GM19328 (cell line): ENCODE measurements around the gene ZNF831.

Source experiments
- ATAC-seq: cut with Tn5 transposase; IDR thresholded peaks from one replicate; pipeline ENCODE4 v1.9.1; 2021; ENCODE audit warnings: mild to moderate bottlenecking, moderate library complexity; ENCODE audit not compliant: unreplicated experiment

ZNF831 gene

DNA sequence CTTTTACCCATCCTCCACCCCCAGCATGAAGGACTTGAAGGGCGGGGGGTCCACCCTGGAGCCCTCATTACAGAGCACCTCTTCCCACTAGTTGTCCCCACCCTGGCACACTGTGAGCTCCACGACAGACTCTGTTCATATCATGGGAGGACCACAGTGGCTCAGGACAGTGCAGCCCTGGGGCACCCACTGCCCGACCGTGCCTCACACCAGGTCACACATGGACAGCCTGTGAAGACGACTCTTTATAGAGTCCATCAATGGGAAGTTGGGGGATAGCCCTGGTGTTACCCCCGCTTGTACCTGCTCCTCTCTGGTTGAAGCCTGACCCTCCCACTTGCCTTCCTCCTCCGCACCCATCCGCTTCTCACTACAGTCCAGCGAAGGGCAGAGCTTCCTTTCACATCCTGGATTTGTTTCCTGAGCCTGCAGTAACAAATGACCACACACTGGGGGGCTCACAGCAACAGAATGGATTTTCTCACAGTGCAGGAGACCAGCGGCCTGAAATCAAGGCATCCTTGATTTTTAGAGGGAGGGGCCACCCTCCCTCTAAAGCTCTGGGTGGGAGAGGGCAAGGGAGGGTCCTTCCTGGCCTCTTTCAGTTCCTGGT is 15.5 kb downstream of the ZNF831 start:
- no peak for ATAC-seq

DNA sequence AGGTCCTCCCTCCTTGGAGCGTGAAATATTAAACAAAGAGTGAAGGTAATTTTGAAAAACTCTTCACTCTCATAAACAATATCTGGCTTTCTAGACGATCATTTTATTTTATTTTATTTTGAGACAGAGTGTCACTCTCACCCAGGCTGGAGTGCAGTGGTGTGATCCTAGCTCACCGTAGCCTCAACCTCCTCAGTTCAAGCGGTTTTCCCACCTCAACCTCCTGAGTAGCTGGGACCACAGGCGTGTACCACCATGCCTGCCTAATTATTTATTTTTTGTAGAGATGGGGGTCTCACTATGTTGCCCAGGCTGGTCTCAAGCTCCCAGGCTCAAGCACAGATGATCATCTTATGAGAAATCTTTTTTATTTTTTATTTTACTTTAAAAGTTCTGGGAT is 16.4 kb downstream of the ZNF831 start:
- no peak for ATAC-seq

DNA sequence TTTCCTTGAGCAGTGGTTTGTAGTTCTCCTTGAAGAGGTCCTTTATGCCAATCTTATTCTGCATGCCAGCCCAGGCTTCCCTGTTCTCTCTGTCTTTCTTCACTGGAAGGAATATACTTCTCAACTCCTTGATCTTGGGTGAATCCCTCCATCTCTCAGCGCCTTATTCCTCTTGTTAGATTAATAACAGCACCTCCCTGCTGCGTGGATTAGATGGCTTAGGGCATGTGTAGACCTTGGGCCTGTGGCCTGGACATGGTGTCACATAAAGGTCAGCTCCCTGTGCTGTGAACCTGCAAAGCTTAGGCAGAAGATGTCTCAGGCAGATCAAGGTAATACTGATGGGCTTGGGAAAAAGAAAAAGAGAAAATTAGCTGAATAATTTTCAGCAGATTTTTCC is 18.3 kb downstream of the ZNF831 start:
- no peak for ATAC-seq

DNA sequence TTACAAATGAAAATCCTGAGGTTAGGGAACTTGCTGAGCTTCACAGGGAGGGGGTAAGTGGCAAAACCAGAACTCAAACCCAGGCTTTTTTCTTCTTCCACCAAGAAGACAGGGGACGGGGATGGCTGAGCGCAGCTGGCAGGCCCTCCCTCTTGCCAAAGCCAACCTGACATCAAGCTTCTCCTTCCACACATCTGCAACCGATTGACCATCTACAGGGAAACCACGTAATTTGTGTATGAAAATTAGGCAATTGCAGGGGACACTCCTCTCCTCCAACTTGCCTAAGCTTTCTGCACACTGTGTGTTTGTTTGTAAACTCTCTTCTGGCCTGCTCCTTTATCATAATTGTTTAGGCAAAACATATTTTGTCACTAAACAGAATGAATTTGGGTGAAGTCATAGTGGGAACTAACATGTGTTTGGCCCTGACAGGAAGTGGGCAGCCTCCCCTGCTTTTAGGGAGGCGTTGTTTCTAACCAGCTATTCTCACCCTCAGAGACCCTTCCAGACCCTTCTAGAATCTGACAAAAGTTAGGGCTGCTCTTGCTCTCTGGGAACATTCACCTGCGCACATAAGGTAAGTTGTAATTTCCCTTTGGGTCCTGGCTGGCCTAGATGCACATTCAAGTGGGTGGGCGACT is 18.9 kb downstream of the ZNF831 start:
- ATAC-seq = no peak

DNA sequence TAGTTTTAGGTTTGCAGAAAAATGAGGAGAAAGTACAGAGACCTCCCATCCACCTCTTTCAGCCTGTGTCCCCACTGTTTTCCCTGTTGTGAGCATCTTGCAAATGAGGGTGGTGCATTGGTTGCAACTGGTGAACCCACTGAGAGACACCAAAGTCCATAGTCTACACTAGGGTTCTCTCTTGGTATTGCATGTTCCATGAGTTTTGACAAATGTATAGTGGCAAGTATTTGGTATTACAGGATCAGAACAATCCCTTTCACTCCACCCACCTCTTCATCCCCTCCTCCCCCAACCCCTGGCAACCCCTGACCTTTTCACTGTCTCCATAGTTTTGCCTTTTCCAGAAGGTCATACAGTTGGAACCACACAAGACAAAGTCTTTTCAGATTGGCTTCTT is 20.1 kb downstream of the ZNF831 start:
- no peak for ATAC-seq

DNA sequence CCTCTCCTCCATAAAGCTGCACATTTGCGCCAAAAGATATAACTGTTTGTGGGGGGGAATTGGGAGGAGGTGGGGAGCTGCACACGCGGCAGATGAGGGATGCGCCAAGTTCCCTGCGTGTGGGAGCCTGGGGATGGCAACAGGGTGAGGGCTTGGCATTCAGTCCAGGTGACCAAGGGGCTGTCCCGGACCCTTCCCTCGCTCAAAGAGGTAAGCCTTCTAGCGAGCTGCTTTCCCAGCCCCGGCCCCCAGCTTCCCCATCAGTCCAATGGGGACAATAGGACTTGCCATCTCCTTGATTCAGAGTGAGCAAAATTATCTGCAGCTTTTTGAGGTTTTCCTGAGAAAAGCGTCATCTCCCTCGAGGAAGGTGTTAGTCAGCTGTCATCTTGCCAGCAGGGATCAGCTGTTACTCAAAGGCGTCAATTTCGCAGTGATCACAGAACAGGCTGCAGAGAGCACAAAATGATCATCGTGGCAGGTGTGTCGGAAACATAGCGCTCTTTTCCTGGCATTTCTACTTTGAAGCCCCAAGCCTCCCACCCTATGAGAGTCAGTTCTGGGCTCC is 21.3 kb downstream of the ZNF831 start:
- ATAC-seq = no peak

DNA sequence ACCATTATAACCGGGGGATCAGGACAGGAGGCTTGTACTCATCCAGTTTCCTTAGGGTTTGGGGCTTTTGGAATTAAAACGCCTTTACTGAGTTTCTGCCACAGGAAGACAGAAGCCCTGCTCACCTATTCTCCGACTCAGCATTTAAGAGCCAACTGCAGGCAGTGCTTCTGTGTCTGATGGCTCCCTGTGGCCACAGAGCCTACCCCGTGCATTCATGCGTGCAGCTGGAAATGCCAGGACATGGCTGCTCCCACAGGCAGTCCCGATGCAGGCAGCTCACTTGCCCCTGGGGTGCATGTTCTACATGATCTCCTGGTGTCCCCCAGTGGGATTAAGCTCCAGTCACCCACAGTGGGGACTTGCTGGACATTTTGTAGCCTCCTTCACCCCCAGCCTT is 22.2 kb downstream of the ZNF831 start:
- ATAC-seq = no peak

DNA sequence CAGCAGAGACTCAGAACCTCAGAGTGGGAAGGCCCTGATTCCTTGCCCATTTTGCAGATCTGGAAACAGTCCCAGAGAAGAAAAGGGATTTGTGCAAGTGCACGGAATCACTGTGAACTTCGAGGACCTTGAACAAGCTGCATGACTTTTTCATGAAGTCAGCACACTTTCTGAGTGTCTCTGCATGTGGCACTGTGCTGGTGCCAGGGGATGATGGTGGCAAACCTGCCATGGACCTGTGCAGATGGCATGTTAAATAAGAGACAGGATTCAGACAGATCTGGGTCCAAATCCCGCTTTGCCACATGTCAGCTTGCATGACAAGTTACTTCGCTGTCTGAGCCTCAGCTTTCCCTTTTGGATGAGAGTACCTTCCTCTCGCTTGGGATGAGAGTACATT is 26.8 kb downstream of the ZNF831 start:
- ATAC-seq = no peak

DNA sequence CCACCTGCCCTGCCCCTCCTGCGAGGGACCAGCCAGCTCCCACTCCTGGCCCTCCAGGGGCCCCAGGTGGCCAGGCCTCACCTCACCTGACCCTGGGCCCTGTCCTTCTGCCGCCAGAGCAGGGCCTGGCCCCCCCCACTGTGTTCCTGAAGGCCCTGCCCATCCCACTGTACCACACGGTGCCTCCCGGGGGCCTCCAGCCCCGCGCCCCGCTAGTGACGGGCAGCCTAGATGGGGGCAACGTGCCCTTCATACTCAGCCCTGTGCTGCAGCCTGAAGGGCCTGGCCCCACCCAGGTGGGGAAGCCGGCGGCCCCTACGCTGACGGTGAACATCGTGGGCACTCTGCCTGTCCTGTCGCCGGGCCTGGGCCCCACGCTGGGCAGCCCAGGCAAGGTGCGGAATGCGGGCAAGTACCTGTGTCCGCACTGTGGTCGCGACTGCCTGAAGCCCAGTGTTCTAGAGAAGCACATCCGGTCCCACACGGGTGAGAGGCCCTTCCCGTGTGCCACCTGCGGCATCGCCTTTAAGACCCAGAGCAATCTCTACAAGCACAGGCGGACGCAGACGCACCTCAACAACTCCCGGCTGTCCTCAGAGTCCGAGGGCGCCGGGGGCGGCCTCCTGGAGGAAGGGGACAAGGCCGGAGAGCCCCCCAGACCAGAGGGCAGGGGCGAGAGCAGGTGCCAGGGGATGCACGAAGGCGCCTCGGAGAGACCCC is 27.6 kb downstream of the ZNF831 start:
- no peak for ATAC-seq

DNA sequence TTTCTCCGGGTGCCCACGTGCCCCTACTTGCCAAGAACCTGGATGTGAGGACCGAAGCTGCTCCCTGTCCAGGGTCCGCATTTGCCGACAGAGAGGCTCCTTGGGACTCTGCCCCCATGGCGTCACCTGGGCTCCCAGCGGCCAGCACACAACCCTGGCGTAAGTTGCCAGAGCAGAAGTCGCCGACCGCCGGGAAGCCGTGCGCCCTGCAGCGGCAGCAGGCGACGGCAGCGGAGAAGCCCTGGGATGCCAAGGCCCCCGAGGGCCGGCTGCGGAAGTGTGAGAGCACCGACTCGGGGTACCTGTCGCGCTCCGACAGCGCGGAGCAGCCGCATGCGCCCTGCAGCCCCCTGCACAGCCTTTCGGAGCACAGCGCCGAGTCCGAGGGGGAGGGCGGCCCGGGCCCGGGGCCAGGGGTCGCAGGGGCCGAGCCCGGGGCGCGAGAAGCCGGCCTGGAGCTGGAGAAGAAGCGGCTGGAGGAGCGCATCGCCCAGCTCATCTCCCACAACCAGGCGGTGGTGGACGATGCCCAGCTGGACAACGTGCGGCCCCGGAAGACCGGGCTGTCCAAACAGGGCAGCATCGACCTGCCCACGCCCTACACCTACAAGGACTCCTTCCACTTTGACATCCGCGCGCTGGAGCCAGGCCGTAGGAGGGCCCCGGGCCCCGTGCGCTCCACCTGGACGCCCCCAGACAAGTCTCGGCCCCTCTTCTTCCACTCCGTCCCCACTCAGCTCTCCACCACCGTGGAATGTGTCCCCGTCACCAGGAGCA is 28.3 kb downstream of the ZNF831 start:
- ATAC-seq = no peak

DNA sequence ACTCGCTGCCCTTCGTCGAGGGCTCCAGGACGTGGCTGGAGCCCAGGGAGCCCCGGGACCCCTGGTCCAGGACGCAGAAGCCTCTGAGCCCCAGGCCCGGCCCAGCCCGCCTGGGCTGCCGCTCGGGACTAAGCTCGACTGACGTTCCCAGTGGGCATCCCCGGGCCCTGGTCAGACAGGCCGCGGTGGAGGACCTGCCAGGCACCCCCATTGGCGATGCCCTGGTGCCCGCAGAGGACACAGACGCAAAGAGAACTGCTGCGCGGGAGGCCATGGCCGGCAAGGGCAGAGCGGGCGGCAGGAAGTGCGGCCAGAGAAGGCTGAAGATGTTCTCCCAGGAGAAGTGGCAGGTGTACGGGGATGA is 28.9 kb downstream of the ZNF831 start:
- no peak for ATAC-seq

DNA sequence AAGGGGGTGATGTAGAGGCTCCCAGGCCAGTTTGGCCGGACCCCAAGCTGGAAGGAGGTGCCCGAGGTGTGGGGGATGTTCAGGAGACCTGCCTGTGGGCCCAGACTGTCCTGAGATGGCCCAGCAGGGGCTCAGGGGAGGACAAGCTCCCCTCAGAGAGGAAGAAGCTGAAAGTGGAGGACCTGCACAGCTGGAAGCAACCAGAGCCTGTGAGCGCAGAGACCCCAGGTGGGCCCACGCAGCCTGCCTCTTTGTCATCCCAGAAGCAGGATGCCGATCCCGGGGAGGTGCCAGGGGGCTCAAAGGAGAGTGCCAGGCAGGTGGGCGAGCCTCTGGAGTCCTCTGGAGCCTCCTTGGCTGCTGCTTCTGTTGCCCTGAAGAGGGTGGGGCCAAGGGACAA is 29.7 kb downstream of the ZNF831 start:
- ATAC-seq = no peak

DNA sequence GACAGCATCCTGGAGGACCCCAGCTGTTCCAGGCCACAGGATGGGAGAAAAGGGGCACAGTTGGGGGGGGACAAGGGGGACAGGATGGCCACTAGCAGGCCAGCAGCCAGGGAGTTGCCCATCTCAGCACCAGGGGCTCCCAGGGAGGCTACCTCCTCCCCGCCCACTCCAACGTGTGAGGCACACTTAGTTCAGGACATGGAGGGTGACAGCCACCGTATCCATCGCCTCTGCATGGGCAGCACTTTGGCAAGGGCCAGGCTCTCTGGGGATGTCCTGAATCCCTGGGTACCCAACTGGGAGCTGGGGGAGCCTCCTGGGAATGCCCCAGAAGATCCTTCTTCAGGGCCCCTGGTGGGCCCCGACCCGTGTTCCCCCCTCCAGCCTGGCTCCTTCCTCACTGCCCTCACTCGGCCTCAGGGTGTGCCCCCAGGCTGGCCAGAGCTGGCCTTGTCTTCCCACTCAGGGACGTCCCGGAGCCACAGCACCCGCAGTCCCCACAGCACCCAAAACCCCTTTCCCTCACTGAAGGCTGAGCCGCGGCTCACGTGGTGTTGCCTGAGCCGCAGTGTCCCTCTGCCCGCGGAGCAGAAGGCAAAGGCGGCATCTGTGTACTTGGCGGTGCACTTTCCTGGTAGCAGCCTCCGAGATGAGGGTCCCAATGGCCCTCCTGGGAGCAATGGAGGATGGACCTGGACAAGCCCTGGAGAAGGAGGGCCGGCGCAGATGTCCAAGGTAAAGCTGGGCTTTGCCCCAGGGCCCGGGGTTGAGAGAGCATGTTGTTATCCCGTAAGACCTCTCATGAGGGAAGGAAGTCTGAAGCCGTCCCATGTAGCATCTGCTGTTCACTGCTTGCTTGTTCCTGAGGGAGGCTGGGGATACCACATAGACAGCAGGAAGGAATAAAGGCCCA is 30.7 kb downstream of the ZNF831 start:
- no peak for ATAC-seq

DNA sequence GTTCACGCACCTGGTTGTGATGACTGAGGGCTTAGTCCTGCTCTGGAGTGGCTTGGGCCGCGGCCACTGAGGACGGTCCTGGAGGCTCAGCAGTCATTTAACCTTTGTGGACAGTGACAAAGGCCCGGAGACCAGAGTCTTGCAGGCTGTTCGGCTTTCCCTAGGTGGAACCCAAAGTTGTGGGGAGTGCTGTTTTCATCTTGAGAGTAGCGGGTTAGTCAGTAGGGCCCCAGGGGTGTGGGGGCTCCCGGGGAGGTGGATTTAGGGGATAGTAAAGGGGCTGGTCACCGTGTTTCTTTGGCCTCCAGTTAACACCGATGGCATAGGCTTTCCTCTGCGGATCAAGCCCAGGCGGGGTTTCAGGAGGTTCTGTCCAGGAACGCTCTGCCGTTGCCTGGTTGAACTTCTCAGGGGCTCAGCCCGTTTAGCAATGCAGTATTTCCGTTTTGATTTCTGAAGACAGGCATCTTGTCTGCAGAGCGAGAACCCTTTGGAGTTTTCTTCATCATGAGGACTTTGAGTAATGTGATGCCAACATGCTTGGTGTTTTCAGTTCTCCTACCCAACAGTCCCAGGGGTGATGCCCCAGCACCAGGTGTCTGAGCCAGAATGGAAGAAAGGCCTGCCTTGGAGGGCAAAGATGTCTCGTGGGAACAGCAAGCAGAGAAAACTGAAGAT is 31.8 kb downstream of the ZNF831 start:
- no peak for ATAC-seq

DNA sequence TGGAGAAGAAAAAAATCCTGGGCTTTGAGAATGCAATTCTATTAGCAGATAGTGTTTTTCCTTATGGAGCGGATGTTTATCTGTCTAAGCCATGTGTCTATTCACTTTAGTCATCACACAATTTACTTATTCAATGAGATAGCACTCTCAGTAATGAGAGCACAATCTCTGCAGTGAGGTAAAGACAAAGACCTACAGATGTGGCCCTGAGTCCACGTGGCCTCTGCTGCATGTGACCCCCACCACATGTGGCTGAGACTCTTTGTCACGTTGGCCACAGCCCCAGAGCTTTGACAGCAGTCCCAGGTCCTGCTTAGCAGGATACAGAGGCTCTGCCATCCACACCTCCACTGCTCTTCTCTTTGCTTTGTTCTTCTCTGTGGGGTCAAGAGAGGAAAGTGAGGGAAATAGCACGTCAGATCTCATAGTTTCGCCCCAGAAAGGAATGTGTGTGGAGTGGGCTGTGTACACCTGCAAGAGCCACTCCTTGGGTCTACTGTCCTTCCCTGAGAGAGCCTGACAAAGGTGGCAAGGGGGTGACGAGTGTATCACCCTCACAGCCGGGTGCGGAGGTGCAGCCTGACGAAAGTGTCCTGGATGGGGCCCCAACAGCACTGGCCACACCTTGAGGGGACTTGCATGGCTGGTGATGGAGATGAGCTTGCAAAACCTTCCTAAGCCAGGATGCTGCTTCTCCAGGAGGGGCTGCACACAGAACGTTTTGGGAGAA is 40.7 kb downstream of the ZNF831 start:
- no peak for ATAC-seq

DNA sequence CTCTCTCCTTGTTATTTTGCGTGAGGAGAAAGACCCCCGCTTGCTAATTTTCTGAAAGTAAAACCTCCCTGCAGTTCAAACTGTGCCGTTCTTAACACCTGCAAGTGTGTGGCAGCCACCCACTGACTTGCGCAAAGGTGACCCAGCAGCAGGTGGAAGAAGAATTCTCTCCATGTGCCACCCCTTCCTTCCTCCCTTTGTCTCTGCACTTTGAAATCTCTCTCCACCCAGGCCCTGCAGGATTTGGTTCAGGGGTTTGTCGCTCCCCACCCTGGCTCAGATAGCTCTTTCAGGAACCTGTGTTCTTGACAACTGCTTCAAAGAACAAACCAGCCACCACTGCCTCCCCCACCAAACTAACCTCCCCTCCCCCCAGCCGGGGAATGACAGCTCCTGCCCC is 41.4 kb downstream of the ZNF831 start:
- no peak for ATAC-seq

DNA sequence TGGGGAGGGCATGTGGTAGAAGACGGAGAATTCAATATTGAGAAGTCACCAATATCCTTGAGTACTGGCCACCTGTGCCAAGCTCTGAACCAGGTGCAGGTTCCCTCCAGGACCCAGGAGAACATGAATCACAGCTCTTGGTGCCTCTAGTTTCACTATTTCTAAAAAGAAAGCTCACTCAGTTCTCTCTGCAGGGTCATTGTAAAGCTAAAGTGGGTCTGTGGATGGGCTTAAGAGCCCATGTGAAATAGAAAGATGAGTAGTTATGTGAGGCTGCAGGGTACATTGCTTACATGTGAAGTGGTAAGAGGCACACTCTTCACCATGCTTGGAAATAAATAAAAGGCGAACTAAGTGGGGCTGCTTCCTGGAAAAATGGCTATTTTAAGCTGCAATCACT is 43.6 kb downstream of the ZNF831 start:
- no peak for ATAC-seq

DNA sequence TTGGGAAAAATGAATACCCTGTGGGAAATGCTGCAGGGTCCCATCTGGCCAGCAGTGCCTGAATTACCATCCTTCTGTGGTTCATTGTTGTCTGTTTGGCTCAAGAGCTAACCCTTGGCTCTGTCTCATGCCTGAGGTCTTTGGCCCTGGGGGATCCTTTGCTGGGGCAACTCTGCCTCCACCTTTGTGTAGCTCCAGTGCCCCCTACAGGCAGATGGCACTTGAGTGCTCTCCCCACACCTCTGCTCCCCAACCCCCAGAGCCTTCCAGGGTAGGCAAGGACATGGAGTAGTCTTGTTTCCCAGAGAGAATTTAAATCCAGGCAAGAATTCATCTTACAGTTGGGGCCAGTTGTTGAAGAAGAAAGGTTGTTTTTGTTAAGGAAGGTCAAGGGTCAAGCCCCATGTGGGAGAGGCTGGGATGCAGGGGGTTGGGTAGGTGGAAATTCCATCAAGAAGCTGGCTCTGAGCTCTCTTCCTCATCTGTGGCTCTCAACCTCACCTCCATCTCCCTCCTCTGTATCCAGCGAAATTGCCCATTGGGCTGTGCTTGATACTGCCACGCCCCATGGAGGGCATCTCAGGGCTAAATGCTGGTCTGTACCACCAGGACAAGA is 44.2 kb downstream of the ZNF831 start:
- ATAC-seq = no peak

DNA sequence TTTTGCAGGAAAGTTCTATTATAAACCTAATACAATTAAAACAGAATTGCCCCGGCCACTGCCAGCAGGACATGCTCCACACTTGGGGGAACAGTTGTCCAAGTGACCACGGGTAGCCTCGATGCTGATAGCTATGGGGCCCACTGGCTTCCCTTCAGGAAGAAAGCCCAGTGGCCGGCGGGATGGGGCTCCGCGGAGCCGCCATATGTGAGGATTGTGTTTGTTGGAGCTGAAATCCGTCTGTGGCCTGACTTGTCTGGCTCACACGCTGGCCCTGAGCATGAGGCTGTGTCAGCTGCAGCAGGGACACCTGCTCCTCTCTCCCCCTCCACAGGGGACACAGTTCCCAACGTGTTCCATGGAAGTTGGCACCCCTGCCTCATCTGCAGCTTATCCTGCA is 46.6 kb downstream of the ZNF831 start:
- no peak for ATAC-seq
